Smooth muscle cell (in vitro differentiated cells): ENCODE measurements around the gene NEK2. TPM values are rescaled to one million over a fixed set of nuclear protein-coding genes. Genes with fewer than 3 reads are reported as not detected.
"Not testable (repeated sequence)": the region's sequence is repeated elsewhere in the genome, so short reads cannot be mapped to it uniquely, and the experiment has no call there.

ENCODE experiments used
- DNase-seq: peaks from one replicate; lab custom pipeline; 2025; ENCODE audit not compliant: unreplicated experiment; lab: John Stamatoyannopoulos, UW
- H2AFZ ChIP-seq: fragments of 200-600 bp; sonication (generic); 2 replicates; pipeline ENCODE4 v1.6.0; 2016; ENCODE audit warnings: antibody characterized with exemption, low read depth, mild to moderate bottlenecking
- H3F3A ChIP-seq: fragments of 200-600 bp; sonication (generic); 2 replicates; pipeline ENCODE4 v1.6.0; 2017; ENCODE audit warnings: antibody characterized with exemption, low read depth
- H3K27ac ChIP-seq: fragments of 200-600 bp; sonication (generic); 2 replicates; pipeline ENCODE4 v1.5.1; 2016; ENCODE audit warnings: low read depth, mild to moderate bottlenecking
- H3K27me3 ChIP-seq: fragments of 200-600 bp; sonication (generic); 2 replicates; pipeline ENCODE4 v1.6.1; 2016; ENCODE audit warnings: low read depth, mild to moderate bottlenecking
- H3K36me3 ChIP-seq: fragments of 200-600 bp; sonication (generic); 2 replicates; pipeline ENCODE4 v1.5.1; 2016; ENCODE audit warnings: low read depth
- H3K4me1 ChIP-seq: fragments of 200-600 bp; sonication (generic); 2 replicates; pipeline ENCODE4 v1.5.1; 2016; ENCODE audit warnings: low read depth
- H3K4me2 ChIP-seq: fragments of 200-600 bp; sonication (generic); 2 replicates; pipeline ENCODE4 v1.6.0; 2016; ENCODE audit warnings: mild to moderate bottlenecking
- H3K4me3 ChIP-seq: fragments of 200-600 bp; sonication (generic); 2 replicates; pipeline ENCODE4 v1.5.1; 2016; ENCODE audit warnings: mild to moderate bottlenecking
- H3K79me2 ChIP-seq: fragments of 200-600 bp; sonication (generic); 2 replicates; pipeline ENCODE4 v1.6.0; 2016; ENCODE audit warnings: low read depth, mild to moderate bottlenecking
- H3K9ac ChIP-seq: fragments of 200-600 bp; sonication (generic); 2 replicates; pipeline ENCODE4 v1.6.0; 2016; ENCODE audit warnings: low read depth
- H3K9me3 ChIP-seq: fragments of 200-600 bp; sonication (generic); replicated peaks from 2 replicates; pipeline ENCODE4 v1.5.1; 2016; ENCODE audit warnings: low read depth
- H4K20me1 ChIP-seq: fragments of 200-600 bp; sonication (generic); 2 replicates; pipeline ENCODE4 v1.6.0; 2016; ENCODE audit warnings: low read depth
- WGBS: methylation state at CpG from one replicate; pipeline ENCODE4 v1.1.7; 2016; ENCODE audit warnings: low lambda C conversion rate; 5-methylcytosine and 5-hydroxymethylcytosine counted together
- polyA plus RNA-seq: library from polyadenylated mRNA; unstranded; fragments of >200 nt; fragmentation: Nextera tagmentation; extraction: Ambion mirVana; gene quantifications from 2 replicates; pipeline ENCODE4 v1.2.1, GENCODE V29; 2016
- total RNA-seq: library from RNA; depleted of rRNA; stranded (reverse); fragments of >200 nt; gene quantifications from 2 replicates; pipeline ENCODE4 v1.2.3, GENCODE V29; 2014
- TF ChIP-seq, protein P1 (sequence below): fragments of 200-600 bp; sonication (generic); IDR thresholded peaks from 2 replicates; pipeline ENCODE4 v1.5.1; 2017; ENCODE audit warnings: borderline replicate concordance, mild to moderate bottlenecking, antibody characterized with exemption; ENCODE audit not compliant: insufficient read depth, poor library complexity, severe bottlenecking

NEK2 gene
- total and polyA plus RNA-seq, 2 experiments from 2014 or later, result 7.2 to 12.6 TPM

DNA sequence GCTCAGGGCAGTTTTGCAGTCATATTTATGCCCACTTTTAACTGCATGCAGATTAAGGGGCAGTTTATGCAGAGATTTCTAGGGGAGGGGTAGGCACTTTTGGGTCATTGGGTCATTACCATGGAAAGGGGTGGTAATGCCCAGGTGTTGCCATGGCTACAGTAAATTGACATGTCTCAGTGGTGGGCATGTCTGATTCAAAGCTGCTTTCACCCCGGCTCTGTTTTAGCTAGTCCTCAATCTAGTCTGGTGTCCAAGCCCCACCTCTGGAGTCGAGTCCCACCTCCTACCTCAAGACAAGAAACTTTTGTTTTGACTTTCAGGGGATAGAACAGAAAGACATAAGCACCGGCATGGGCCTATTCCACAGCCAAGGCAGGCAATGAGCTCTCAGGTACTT, 8.9 kb upstream of the NEK2 start:
- Histone ChIP-seq H3K9me3 (no peaks in the 10 kb centered on the region), H3K36me3 (no peaks in the 10 kb centered on the region), H3K27ac (no peak overlapping the region), H3K9ac (no peak overlapping the region), H2AFZ (no peak overlapping the region), H3K79me2 (no peaks in the 10 kb centered on the region), H3K27me3 (no peaks in the 10 kb centered on the region), H3F3A (no peaks in the 10 kb centered on the region), H3K4me2 (no peak overlapping the region), H3K4me1 (peaks cover 5% of the 10 kb centered on the region), H3K4me3 (no peak overlapping the region), H4K20me1 (no peaks in the 10 kb centered on the region)
- DNase-seq, result no peak
- 87% methylated on average over 3 of the region's 3 CpGs for WGBS
- TF ChIP-seq, protein P1, sequence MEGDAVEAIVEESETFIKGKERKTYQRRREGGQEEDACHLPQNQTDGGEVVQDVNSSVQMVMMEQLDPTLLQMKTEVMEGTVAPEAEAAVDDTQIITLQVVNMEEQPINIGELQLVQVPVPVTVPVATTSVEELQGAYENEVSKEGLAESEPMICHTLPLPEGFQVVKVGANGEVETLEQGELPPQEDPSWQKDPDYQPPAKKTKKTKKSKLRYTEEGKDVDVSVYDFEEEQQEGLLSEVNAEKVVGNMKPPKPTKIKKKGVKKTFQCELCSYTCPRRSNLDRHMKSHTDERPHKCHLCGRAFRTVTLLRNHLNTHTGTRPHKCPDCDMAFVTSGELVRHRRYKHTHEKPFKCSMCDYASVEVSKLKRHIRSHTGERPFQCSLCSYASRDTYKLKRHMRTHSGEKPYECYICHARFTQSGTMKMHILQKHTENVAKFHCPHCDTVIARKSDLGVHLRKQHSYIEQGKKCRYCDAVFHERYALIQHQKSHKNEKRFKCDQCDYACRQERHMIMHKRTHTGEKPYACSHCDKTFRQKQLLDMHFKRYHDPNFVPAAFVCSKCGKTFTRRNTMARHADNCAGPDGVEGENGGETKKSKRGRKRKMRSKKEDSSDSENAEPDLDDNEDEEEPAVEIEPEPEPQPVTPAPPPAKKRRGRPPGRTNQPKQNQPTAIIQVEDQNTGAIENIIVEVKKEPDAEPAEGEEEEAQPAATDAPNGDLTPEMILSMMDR, result no peak

DNA sequence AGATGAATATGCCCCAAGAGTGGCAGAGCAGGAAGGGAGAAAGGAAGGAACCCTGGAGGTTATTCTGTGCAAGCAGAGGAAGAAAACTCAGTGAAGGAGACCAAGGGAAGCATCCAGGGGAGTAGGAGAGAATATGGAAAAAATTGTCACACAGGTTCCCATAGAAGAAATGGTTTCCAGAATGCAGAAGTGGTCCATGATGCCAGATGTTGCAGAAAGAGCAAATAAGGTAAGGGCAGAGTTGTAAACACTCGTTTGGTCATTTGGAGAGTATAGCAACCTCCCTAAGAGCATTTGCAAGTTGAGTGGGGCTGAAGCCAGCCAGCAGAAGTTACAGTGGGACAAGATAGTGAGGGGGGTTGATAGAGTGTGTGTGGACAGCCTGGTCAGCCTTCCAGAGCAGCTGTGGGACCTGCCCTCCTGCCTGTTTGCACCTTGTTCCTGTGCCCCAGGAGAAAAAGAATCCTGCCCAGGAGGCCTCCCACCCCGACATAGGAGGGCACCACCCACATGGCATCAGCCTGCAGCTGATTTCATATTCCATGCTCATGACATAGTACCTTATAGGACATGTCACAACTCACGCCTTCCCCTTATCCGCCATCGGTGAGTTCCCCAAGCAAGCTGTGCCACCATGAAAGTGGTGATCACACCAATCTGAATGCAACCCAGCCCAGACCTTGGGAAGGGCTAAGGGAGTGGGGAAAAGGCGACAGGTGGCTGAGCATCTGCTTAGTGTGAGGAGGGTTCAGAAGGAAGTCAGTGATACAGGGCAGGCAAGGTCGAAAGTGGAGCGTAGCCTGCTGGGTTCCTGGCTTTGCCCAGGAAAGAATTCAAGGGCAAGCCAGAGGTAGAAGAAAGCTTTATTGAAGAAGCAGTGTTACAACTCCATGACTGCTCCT, 8.2 kb upstream of the NEK2 start:
- no peak overlapping the region for H3K9ac ChIP-seq
- TF ChIP-seq, protein P1, result no peak
- no peaks in the 10 kb centered on the region for H3K36me3 ChIP-seq
- no peak overlapping the region for H3K4me2 ChIP-seq
- peaks cover 5% of the 10 kb centered on the region for H3K4me1 ChIP-seq
- H3F3A ChIP-seq, result no peaks in the 10 kb centered on the region
- no peak overlapping the region for H3K4me3 ChIP-seq
- no peak overlapping the region for H3K27ac ChIP-seq
- no peak for DNase-seq
- no peaks in the 10 kb centered on the region for H3K9me3 ChIP-seq
- no peaks in the 10 kb centered on the region for H4K20me1 ChIP-seq
- 92% methylated on average over 8 of the region's 8 CpGs for WGBS
- H2AFZ ChIP-seq, result no peak overlapping the region
- no peaks in the 10 kb centered on the region for H3K79me2 ChIP-seq
- no peaks in the 10 kb centered on the region for H3K27me3 ChIP-seq

DNA sequence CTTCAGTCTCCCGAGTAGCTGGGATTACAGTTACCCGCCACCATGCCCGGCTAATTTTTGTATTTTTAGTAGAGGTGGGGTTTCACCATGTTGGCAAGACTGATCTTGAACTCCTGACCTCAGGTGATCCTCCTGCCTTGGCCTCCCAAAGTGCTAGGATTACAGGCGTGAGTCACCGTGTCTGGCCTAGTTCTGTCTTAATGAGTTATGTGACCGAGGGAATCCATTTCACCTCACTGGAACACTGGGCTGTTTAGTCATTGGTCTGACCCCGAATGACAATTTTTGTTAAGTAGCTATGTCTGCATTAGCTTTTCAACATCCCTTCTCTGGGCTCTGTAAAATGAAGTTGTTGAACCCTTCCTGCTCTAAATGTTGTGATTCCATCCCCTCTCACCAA, 6.8 kb upstream of the NEK2 start:
- H3K36me3 ChIP-seq, DNase-seq, H3K27me3 ChIP-seq, H3K4me1 ChIP-seq, H3K4me2 ChIP-seq, H3K9me3 ChIP-seq, H2AFZ ChIP-seq, H3F3A ChIP-seq, H3K27ac ChIP-seq, H3K9ac ChIP-seq, H4K20me1 ChIP-seq, H3K4me3 ChIP-seq, H3K79me2 ChIP-seq: not testable (repeated sequence)
- WGBS, result 78% methylated on average over 7 of the region's 7 CpGs

DNA sequence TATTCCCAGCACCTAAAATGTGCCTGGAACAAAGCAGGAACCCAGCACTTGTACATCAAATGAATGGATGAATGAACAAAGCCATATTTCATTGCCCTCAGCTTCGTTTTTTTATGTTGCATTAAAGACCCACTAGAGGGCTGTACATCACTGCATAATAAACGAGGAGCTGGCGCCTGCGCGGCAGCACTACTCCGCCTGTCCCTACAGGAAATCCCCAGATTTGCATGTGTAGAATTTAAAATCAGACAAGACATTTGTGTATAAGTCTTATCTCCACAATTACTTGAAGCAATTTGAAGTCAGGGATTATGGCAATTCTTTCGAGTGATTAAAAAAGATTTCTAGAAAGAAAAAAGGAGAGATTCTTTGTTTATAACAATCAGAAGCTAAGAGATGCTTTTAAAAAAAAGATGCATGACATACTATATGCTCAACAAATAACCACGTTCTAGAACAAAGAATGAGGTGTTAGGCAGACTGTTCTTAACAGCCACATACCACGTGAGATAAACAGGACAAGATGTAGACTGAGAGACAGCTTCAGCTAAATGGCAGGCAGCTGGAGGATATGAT, 5.4 kb upstream of the NEK2 start:
- no peak overlapping the region for H3K4me3 ChIP-seq
- no peak overlapping the region for H3K9ac ChIP-seq
- no peaks in the 10 kb centered on the region for H3F3A ChIP-seq
- no peaks in the 10 kb centered on the region for H3K79me2 ChIP-seq
- peaks cover 5% of the 10 kb centered on the region for H3K4me1 ChIP-seq
- peak overlapping the region; percentile 86 for H2AFZ ChIP-seq
- peak overlapping the region; percentile 24 for H3K27ac ChIP-seq
- WGBS, result 5% methylated on average over 9 of the region's 9 CpGs
- H3K27me3 ChIP-seq, result no peaks in the 10 kb centered on the region
- no peaks in the 10 kb centered on the region for H4K20me1 ChIP-seq
- no peaks in the 10 kb centered on the region for H3K9me3 ChIP-seq
- TF ChIP-seq, protein P1, result peak; percentile 62
- no peaks in the 10 kb centered on the region for H3K36me3 ChIP-seq
- H3K4me2 ChIP-seq, result peak overlapping the region; percentile 74
- DNase-seq, result no peak
